Activated T-cell treated with anti-CD3 and anti-CD28 coated beads, Interleukin-2, amount 50 U/mL, for 4 hours (primary cell): ENCODE measurements around the gene SGPL1. TPM values are rescaled to one million over a fixed set of nuclear protein-coding genes. Genes with fewer than 3 reads are reported as not detected.

ENCODE experiments used
- ATAC-seq, 2 donors: fragments of 200-7000 bp; cut with Tn5 transposase; one replicate each; pipeline ENCODE4 v1.10.0; 2021
- DNase-seq: peaks from one replicate; pipeline ENCODE4 v3.0.0-alpha.2; 2020
- H3K27me3 Mint-ChIP-seq: one replicate; pipeline ENCODE4 v1.8.0; 2021; ENCODE audit warnings: low read depth, mixed read lengths
- H3K36me3 Mint-ChIP-seq: one replicate; pipeline ENCODE4 v1.8.0; 2022; ENCODE audit warnings: mixed read lengths; ENCODE audit not compliant: insufficient read depth
- H3K4me1 Mint-ChIP-seq: one replicate; pipeline ENCODE4 v1.8.0; 2021; ENCODE audit warnings: low read depth, mixed read lengths
- H3K4me3 Mint-ChIP-seq: one replicate; pipeline ENCODE4 v1.8.0; 2021; ENCODE audit warnings: mild to moderate bottlenecking, moderate library complexity, mixed read lengths
- H3K9me3 Mint-ChIP-seq: one replicate; pipeline ENCODE4 v1.8.0; 2021; ENCODE audit warnings: mixed read lengths
- total RNA-seq, 3 donors: library from RNA; stranded (reverse); gene quantifications; one replicate each; pipeline ENCODE4 v1.2.1, GENCODE V29; 2021

SGPL1 gene
- total RNA-seq, 3 donors from 2014 or later, result 71.3 to 98.9 (median 90.5) TPM

DNA sequence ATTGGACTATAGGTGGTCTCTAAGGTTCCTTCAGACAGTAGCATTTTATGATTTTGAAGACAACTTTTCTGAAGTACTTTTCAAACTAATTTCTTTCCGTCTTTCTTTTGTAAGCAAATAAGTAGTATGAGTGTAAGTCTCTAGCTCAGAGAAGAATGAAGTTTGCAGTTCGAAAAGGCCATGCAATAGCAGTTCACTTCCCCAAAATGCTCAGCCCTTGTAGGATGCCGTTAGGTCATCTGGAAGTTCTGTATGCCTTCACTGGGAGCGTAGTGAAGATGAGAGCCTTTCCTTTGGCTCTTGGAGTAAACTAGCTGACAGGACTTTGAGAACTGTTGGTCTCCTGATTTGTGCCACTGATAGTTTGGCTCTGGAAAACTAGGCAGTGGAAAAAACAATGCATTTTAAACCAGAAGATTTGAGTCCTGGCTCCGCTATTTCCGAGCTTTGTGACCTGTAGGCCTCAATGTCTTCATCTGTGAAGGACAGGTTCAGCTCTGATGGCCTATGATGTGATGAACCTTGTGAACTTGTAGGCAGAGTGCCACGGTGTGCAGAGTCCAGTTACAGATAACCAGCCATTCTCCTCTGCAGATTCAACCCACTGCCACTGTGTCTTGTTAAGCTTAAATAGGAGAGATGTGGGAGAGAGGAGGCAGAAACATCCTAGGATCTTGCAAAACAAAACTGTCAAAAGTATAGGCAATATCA lies 18.8 kb downstream of the SGPL1 start:
- peaks cover 5% of the 10 kb centered on the region for H3K9me3 Mint-ChIP-seq
- ATAC-seq (no peak), DNase-seq (no peak)
- peaks cover 50% of the 10 kb centered on the region for H3K36me3 Mint-ChIP-seq
- H3K4me3 Mint-ChIP-seq, result no peak overlapping the region
- H3K4me1 Mint-ChIP-seq, result peaks cover 42% of the 10 kb centered on the region
- no peaks in the 10 kb centered on the region for H3K27me3 Mint-ChIP-seq

- H3K27me3 Mint-ChIP-seq, result no peaks in the 10 kb centered on the region
- ATAC-seq (no peak), DNase-seq (no peak)
- peaks cover 5% of the 10 kb centered on the region for H3K9me3 Mint-ChIP-seq
- no peak overlapping the region for H3K4me3 Mint-ChIP-seq
- peaks cover 57% of the 10 kb centered on the region for H3K4me1 Mint-ChIP-seq
- H3K36me3 Mint-ChIP-seq, result peaks cover 46% of the 10 kb centered on the region
These were observed 20.6 kb downstream of the SGPL1 start for GRCh38 chr10:70836319-70836718.

DNA sequence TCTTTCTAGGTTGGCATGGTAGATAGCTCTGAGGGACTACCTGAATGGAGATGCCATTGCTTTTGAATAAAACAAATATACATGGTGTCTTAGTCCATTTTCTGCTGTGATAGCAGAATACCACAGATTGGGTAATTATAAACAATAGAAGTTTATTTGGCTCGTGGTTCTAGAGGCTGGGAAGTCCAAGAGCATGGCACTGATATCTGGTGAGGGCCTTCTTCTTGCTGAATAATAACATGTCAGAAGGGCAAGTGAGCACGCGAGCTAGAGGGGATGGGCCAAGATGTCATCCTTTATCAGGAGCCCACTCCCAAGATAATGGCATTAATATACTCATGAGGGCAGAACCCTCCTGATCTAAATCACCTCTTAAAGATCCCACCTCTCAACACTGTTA lies 21.9 kb downstream of the SGPL1 start:
- Mint-ChIP-seq H3K27me3 (no peaks in the 10 kb centered on the region), H3K4me3 (no peak overlapping the region), H3K36me3 (peaks cover 55% of the 10 kb centered on the region), H3K4me1 (peaks cover 55% of the 10 kb centered on the region), H3K9me3 (peaks cover 5% of the 10 kb centered on the region)
- DNase-seq (no peak), ATAC-seq (no peak)

DNA sequence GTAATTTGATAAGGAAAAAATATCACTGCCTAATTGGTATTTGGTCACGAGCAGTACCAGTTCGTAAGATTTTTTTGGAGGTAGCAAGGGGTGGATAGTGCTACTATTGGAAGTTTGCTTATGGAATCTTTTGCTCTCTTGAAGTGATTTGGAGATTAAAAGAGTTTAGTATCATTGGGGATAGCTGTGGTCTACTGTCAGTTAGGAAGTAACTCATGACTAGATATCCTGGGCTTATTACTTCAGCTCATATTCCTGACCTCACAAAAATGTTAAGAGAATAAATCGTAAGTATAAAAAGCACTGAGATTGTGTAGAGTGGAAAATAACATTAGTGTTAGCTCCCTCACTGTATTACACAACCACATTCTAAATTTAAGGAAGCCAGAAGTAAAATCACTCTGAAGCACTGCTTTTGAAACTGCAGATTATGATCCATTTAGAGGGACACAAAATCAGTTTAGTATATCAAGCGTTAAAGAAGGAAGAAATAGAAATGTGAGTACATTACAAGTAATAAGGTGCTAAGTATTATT lies 22.6 kb downstream of the SGPL1 start:
- no peaks in the 10 kb centered on the region for H3K27me3 Mint-ChIP-seq
- H3K9me3 Mint-ChIP-seq, result peaks cover 5% of the 10 kb centered on the region
- H3K4me3 Mint-ChIP-seq, result no peak overlapping the region
- H3K36me3 Mint-ChIP-seq, result peaks cover 57% of the 10 kb centered on the region
- ATAC-seq, result no peak
- H3K4me1 Mint-ChIP-seq, result peaks cover 50% of the 10 kb centered on the region
- DNase-seq, result no peak

DNA sequence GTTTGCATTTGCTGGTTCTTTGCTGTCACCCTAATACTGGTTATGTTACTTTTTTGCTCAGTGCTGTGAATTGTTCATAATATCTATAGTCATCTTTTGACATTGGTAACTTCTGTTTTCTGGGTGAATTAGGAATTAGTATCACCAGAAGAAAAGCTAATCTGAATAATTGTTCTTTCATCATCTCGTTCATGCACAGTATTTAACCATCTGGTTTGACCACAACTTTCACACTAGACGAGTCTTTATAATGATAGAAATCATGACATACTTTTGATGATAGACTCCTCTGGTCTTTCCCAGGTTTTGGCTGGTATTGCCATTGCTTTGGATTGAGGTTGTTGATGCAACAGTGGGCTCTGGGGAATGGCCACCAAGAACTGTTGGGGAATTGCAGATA lies 25.1 kb downstream of the SGPL1 start:
- H3K27me3 Mint-ChIP-seq, result no peaks in the 10 kb centered on the region
- H3K4me3 Mint-ChIP-seq, result no peak overlapping the region
- peaks cover 5% of the 10 kb centered on the region for H3K9me3 Mint-ChIP-seq
- peaks cover 36% of the 10 kb centered on the region for H3K4me1 Mint-ChIP-seq
- peak; percentile 56 to 78 for ATAC-seq
- H3K36me3 Mint-ChIP-seq, result peaks cover 64% of the 10 kb centered on the region
- DNase-seq, result no peak

DNA sequence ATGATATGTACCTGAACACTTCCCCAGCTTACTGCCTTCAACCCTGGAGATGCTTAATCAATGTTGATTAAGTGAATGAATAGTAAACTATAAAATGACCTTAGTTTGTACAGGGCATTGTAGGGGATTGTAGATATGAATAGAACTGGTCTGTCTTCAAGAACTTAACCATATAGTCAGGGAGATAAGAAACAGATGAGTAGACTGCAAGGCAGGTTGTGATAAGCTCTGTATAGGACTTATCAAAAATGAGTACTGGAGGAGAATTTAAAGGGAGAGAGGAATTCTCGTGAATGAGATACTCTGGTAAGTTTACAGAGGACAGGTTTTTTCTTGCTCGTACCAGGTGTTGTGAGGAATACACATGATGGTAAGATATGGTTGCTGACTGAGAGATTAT lies 27.6 kb downstream of the SGPL1 start:
- H3K4me1 Mint-ChIP-seq, result peaks cover 33% of the 10 kb centered on the region
- ATAC-seq (no peak), DNase-seq (no peak)
- peaks cover 52% of the 10 kb centered on the region for H3K36me3 Mint-ChIP-seq
- H3K9me3 Mint-ChIP-seq, result no peaks in the 10 kb centered on the region
- H3K4me3 Mint-ChIP-seq, result no peak overlapping the region
- no peaks in the 10 kb centered on the region for H3K27me3 Mint-ChIP-seq

DNA sequence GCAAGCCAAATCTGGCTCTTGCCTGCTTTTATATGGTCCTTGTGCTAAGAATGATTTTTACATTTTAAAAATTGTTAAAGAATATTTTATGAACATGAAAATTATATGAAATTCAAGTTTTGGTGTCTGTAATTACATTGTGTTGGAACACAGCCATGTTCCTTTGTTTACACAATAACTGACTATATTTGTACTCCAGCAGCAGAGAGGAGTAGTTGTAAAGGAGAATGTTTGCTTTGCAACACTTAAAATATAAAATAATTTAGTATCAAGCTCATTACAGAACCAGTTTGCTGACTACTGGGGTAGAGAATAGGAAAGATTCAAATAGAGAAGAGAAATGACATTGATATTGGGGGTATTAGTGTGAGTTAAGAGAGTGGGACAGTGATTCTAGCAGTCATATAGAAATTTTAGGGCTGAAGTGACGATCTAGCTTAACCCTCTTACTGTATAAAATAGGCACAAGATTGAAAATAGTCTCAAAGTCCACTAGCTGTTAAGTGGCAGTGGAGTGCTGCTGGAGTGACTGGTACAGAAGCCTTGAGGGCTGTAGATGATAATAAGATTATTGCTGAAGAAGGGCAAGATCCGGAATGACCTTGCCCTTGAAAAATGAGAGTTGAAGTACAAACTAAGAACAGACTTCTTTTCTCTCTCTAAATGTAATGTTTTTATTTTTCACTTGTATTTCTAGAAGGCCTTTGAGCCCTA lies 28.2 kb downstream of the SGPL1 start:
- Mint-ChIP-seq H3K27me3 (no peaks in the 10 kb centered on the region), H3K4me3 (no peak overlapping the region), H3K4me1 (peaks cover 35% of the 10 kb centered on the region), H3K36me3 (peaks cover 52% of the 10 kb centered on the region), H3K9me3 (no peaks in the 10 kb centered on the region)
- ATAC-seq (no peak), DNase-seq (no peak)

DNA sequence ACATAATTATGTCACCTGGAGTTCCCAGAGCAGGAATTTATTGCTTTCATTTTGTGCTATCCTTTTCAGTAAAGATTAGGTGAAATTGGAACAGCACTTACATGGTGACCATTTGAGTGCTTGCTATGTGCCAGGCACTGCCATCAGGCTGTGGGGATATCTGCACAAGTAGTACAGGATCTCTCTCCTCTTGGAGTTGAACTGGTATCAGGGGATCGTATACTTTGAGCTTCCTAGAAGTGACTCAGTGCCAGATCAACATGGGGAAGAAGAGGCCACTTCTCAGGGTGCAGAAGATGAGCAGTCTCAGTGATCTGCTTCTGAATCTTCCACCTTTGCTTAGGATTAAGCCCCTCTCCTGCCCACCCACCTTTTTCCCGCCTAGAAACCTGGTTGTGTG lies 29.5 kb downstream of the SGPL1 start:
- H3K27me3 Mint-ChIP-seq, result no peaks in the 10 kb centered on the region
- H3K9me3 Mint-ChIP-seq, result no peaks in the 10 kb centered on the region
- peaks cover 29% of the 10 kb centered on the region for H3K4me1 Mint-ChIP-seq
- no peak overlapping the region for H3K4me3 Mint-ChIP-seq
- peaks cover 52% of the 10 kb centered on the region for H3K36me3 Mint-ChIP-seq
- no peak for ATAC-seq
- DNase-seq, result no peak

GRCh38 chr10:70845816-70846215 lies 30.1 kb downstream of the SGPL1 start:
- peaks cover 25% of the 10 kb centered on the region for H3K4me1 Mint-ChIP-seq
- no peak overlapping the region for H3K4me3 Mint-ChIP-seq
- H3K9me3 Mint-ChIP-seq, result no peaks in the 10 kb centered on the region
- no peaks in the 10 kb centered on the region for H3K27me3 Mint-ChIP-seq
- ATAC-seq (no peak), DNase-seq (no peak)
- H3K36me3 Mint-ChIP-seq, result peaks cover 56% of the 10 kb centered on the region

GRCh38 chr10:70846795-70847194 lies 31.0 kb downstream of the SGPL1 start:
- H3K4me3 Mint-ChIP-seq, result no peak overlapping the region
- H3K9me3 Mint-ChIP-seq, result no peaks in the 10 kb centered on the region
- H3K4me1 Mint-ChIP-seq, result peaks cover 17% of the 10 kb centered on the region
- no peaks in the 10 kb centered on the region for H3K27me3 Mint-ChIP-seq
- no peak for DNase-seq
- no peak for ATAC-seq
- H3K36me3 Mint-ChIP-seq, result peaks cover 53% of the 10 kb centered on the region

GRCh38 chr10:70847659-70848360 lies 32.1 kb downstream of the SGPL1 start:
- no peaks in the 10 kb centered on the region for H3K27me3 Mint-ChIP-seq
- peaks cover 49% of the 10 kb centered on the region for H3K36me3 Mint-ChIP-seq
- H3K4me3 Mint-ChIP-seq, result no peak overlapping the region
- no peaks in the 10 kb centered on the region for H3K9me3 Mint-ChIP-seq
- peaks cover 16% of the 10 kb centered on the region for H3K4me1 Mint-ChIP-seq
- no peak for DNase-seq
- peak; percentile 51 to 63 for ATAC-seq

- no peak for ATAC-seq
- peaks cover 47% of the 10 kb centered on the region for H3K36me3 Mint-ChIP-seq
- no peaks in the 10 kb centered on the region for H3K27me3 Mint-ChIP-seq
These were observed 33.9 kb downstream of the SGPL1 start for GRCh38 chr10:70849582-70850016.

GRCh38 chr10:70850097-70850496 lies 34.3 kb downstream of the SGPL1 start:
- no peaks in the 10 kb centered on the region for H3K27me3 Mint-ChIP-seq
- ATAC-seq (no peak), DNase-seq (no peak)
- H3K4me3 Mint-ChIP-seq, result no peak overlapping the region
- H3K9me3 Mint-ChIP-seq, result no peaks in the 10 kb centered on the region
- H3K4me1 Mint-ChIP-seq, result peaks cover 13% of the 10 kb centered on the region
- H3K36me3 Mint-ChIP-seq, result peaks cover 47% of the 10 kb centered on the region

More at GRCh38 chr10:70849582-70850016, 33.9 kb downstream of the SGPL1 start:
- H3K4me1 Mint-ChIP-seq, result peaks cover 13% of the 10 kb centered on the region
- no peak for DNase-seq
- H3K9me3 Mint-ChIP-seq, result no peaks in the 10 kb centered on the region
- H3K4me3 Mint-ChIP-seq, result no peak overlapping the region
